Neural progenitor cell (in vitro differentiated cells): ENCODE data around the gene TSHZ1.

ENCODE experiments used
- EZH2phosphoT487 ChIP-seq: fragments of 200-600 bp; sonication (generic); IDR thresholded peaks from 2 replicates; pipeline ENCODE4 v1.6.1; 2017; ENCODE audit warnings: antibody characterized with exemption
- TF ChIP-seq, protein P1 (sequence below): fragments of 200-600 bp; sonication (generic); IDR thresholded peaks from 2 replicates; pipeline ENCODE4 v1.5.1; 2017; ENCODE audit warnings: antibody characterized with exemption, mild to moderate bottlenecking

DNA sequence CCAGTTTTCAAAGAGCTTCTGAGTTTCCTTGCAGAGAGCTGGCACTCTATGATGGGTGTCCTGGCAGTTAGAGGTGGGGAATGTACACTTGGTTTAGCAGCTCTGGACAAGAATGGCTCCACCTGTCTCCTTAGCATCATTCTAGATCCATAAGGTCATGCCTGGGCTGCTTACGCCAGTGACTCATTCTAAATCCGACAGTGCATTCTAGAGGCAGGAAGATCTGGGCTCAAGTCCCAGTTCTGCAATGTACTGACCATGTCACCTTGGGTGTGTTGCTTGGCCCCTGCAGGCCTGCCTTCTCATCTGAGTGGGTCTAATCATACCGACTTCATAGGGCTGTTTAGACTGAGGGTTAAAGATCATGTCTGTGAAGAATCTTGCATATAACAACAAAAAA lies 48.1 kb upstream of the TSHZ1 start:
- TF ChIP-seq, protein P1, sequence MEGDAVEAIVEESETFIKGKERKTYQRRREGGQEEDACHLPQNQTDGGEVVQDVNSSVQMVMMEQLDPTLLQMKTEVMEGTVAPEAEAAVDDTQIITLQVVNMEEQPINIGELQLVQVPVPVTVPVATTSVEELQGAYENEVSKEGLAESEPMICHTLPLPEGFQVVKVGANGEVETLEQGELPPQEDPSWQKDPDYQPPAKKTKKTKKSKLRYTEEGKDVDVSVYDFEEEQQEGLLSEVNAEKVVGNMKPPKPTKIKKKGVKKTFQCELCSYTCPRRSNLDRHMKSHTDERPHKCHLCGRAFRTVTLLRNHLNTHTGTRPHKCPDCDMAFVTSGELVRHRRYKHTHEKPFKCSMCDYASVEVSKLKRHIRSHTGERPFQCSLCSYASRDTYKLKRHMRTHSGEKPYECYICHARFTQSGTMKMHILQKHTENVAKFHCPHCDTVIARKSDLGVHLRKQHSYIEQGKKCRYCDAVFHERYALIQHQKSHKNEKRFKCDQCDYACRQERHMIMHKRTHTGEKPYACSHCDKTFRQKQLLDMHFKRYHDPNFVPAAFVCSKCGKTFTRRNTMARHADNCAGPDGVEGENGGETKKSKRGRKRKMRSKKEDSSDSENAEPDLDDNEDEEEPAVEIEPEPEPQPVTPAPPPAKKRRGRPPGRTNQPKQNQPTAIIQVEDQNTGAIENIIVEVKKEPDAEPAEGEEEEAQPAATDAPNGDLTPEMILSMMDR = no peak
- no peak for TF ChIP-seq EZH2phosphoT487
